Neural crest cell (in vitro differentiated cells): ENCODE results near the gene POLDIP3. TPM values are rescaled to one million over a fixed set of nuclear protein-coding genes. Genes with fewer than 3 reads are reported as not detected.
A peak's percentile ranks its signal among the peaks of the same experiment; 100 is the strongest.

Experiments used
- DNase-seq: peaks from one replicate; pipeline ENCODE4 v3.0.0; 2021; ENCODE audit warnings: low read depth, mixed read lengths, low spot score
- H3K27ac Mint-ChIP-seq: one replicate; pipeline ENCODE4 v1.8.0; 2021; ENCODE audit warnings: mild to moderate bottlenecking, mixed read lengths; ENCODE audit not compliant: unreplicated experiment
- H3K27me3 Mint-ChIP-seq: 2 replicates; pipeline ENCODE4 v1.8.0; 2021; ENCODE audit warnings: low read depth, mild to moderate bottlenecking, mixed read lengths
- H3K36me3 Mint-ChIP-seq: 2 replicates; pipeline ENCODE4 v1.8.0; 2021; ENCODE audit warnings: low read depth, mild to moderate bottlenecking, mixed read lengths
- H3K4me1 Mint-ChIP-seq: 2 replicates; pipeline ENCODE4 v1.8.0; 2021; ENCODE audit warnings: mixed read lengths
- H3K4me3 Mint-ChIP-seq: one replicate; pipeline ENCODE4 v1.8.0; 2021; ENCODE audit warnings: mild to moderate bottlenecking, mixed read lengths
- H3K9me3 Mint-ChIP-seq: 2 replicates; pipeline ENCODE4 v1.8.0; 2021; ENCODE audit warnings: mixed read lengths
- CTCF ChIP-seq: fragments of 200-600 bp; sonication (generic); conservative IDR thresholded peaks from 2 replicates; pipeline ENCODE4 v1.5.0; 2021; ENCODE audit warnings: antibody characterized with exemption, mild to moderate bottlenecking
- total RNA-seq: library from RNA; stranded (reverse); gene quantifications from 2 replicates; pipeline ENCODE4 v1.2.1, GENCODE V29; 2021

Gene POLDIP3
- total RNA-seq, 1 donor from 2014 or later = 110 TPM

- Mint-ChIP-seq H3K4me3 (no peak overlapping the region), H3K4me1 (no peaks in the 10 kb centered on the region), H3K9me3 (no peaks in the 10 kb centered on the region), H3K27me3 (no peaks in the 10 kb centered on the region), H3K36me3 (no peaks in the 10 kb centered on the region), H3K27ac (peak overlapping the region; percentile 19)
- TF ChIP-seq CTCF = no peak
- no peak for DNase-seq
Measured at GRCh38 chr22:42630211-42630610, 15.5 kb upstream of the POLDIP3 start.

- no peaks in the 10 kb centered on the region for H3K36me3 Mint-ChIP-seq
- H3K4me3 Mint-ChIP-seq = no peak overlapping the region
- no peak for DNase-seq
- no peak for TF ChIP-seq CTCF
- H3K27me3 Mint-ChIP-seq = no peaks in the 10 kb centered on the region
- H3K4me1 Mint-ChIP-seq = no peaks in the 10 kb centered on the region
- no peaks in the 10 kb centered on the region for H3K9me3 Mint-ChIP-seq
- no peak overlapping the region for H3K27ac Mint-ChIP-seq
Measured at GRCh38 chr22:42627981-42628380, 13.3 kb upstream of the POLDIP3 start.

DNA sequence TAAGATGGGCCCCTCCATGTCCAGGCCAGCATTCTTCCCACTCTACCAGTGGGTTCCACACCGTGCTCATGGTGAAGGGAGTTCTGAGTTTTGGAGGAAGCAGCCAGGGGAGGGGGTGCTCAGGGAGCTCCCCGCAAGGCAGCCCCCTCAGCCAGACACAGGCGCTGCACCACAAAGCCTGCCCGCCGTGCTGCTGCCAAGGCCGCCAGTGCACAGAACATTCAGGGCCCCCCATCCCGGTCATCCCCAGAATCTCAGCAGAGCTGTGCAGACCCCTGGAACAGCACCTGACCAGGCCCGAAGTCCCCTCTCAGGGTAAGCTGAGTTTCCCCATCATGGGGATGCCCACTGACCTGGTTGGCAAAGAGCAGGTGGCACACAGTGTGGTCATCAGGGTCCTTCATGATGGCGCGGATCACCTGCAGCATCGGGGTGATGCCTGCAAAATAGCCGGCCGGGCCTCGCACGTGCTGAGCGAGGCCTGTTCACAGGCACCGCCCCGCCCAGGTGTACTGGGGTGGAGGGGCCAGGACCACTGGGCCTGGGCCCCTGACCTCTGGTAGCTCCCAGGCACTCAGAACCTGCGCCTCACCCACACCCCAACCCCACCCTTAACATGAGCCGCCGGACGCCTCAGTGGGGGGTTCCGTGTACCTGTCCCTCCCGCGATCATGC is 12.4 kb upstream of the POLDIP3 start:
- Mint-ChIP-seq H3K4me3 (no peak overlapping the region), H3K9me3 (no peaks in the 10 kb centered on the region), H3K27me3 (no peaks in the 10 kb centered on the region), H3K27ac (no peak overlapping the region), H3K4me1 (no peaks in the 10 kb centered on the region), H3K36me3 (no peaks in the 10 kb centered on the region)
- no peak for DNase-seq
- no peak for TF ChIP-seq CTCF

GRCh38 chr22:42626431-42626830 is 11.7 kb upstream of the POLDIP3 start:
- H3K36me3 Mint-ChIP-seq = peaks cover 2% of the 10 kb centered on the region
- no peak overlapping the region for H3K27ac Mint-ChIP-seq

GRCh38 chr22:42625416-42625815 is 10.7 kb upstream of the POLDIP3 start:
- peaks cover 4% of the 10 kb centered on the region for H3K36me3 Mint-ChIP-seq
- H3K4me3 Mint-ChIP-seq = no peak overlapping the region
- TF ChIP-seq CTCF = no peak
- no peak overlapping the region for H3K27ac Mint-ChIP-seq
- H3K4me1 Mint-ChIP-seq = peaks cover 5% of the 10 kb centered on the region
- H3K9me3 Mint-ChIP-seq = no peaks in the 10 kb centered on the region
- peaks cover 4% of the 10 kb centered on the region for H3K27me3 Mint-ChIP-seq
- DNase-seq = no peak

More at GRCh38 chr22:42626431-42626830, 11.7 kb upstream of the POLDIP3 start:
- no peak for DNase-seq
- H3K4me3 Mint-ChIP-seq = no peak overlapping the region
- peaks cover 3% of the 10 kb centered on the region for H3K4me1 Mint-ChIP-seq
- no peaks in the 10 kb centered on the region for H3K9me3 Mint-ChIP-seq
- peaks cover 2% of the 10 kb centered on the region for H3K27me3 Mint-ChIP-seq
- TF ChIP-seq CTCF = no peak
